K562 (cell line): Measurements from ENCODE around the gene CAVIN1. TPM values are rescaled to one million over a fixed set of nuclear protein-coding genes. Genes with fewer than 3 reads are reported as not detected.
"Not testable (repeated sequence)": the region's sequence is repeated elsewhere in the genome, so short reads cannot be mapped to it uniquely, and the experiment has no call there.

Experiments used
- ATAC-seq: fragments of 200-7000 bp; cut with Tn5 transposase; 3 replicates; pipeline ENCODE4 v1.9.1; 2020; ENCODE audit warnings: moderate library complexity
- BruUV-seq: library from RNA; stranded (reverse); fragments of 400-500 nt; replicated peaks from 2 replicates; lab custom pipeline; 2021; lab: Mats Ljungman, UMichigan
- CTCF ChIA-PET: fragments of 300-600 bp; formaldehyde crosslinking; extraction: SDS; loops from one replicate; lab custom pipeline; 2021; ENCODE audit warnings: low intra/inter-chr PET ratio; lab: Yijun Ruan, JAX
- POLR2A ChIA-PET: fragments of 300-600, 350-650 bp; sonication (Branson Sonifier 250); formaldehyde crosslinking; extraction: SDS; loops from one replicate; lab custom pipeline; 2021; ENCODE audit warnings: antibody characterized with exemption, inconsistent platforms; lab: Yijun Ruan, JAX
- DNase-seq, 4 experiments: peaks; one replicate each; pipeline versions ENCODE4 v3.0.0 to v3.0.0-alpha.2; 2011 to 2018; ENCODE audit warnings: low spot score in 3 of 4, mixed read lengths in 3 of 4; ENCODE audit errors: extremely low read depth in 1 of 4
- FAIRE-seq: peaks from 2 replicates; lab custom pipeline; 2011; peaks lifted over from hg19 to GRCh38; lab: Jason Lieb, UNC
- H2AFZ ChIP-seq: 2 replicates; pipeline ENCODE4 v1.6.0; 2011; ENCODE audit warnings: low read depth, low read length, control low read depth, inconsistent platforms
- H3K27ac ChIP-seq: fragments of 200-600 bp; 3 replicates; pipeline ENCODE4 v1.8.0; 2011; ENCODE audit warnings: low read depth, mild to moderate bottlenecking, control low read depth, inconsistent platforms, low read length, moderate library complexity, mixed read lengths; ENCODE audit errors: extremely low read depth
- H3K27me3 ChIP-seq, 2 experiments: fragments of 300-600 bp in 1 of 2; 2 replicates in 1 of 2; 3 replicates in 1 of 2; pipeline versions ENCODE4 v1.6.0 to v1.8.0; 2011; ENCODE audit warnings: inconsistent platforms in 2 of 2, low read length in 2 of 2, mild to moderate bottlenecking in 1 of 2, mixed read lengths in 1 of 2, moderate library complexity in 1 of 2; ENCODE audit not compliant: control insufficient read depth in 2 of 2, insufficient read depth in 2 of 2
- H3K36me3 ChIP-seq: fragments of 300-600 bp; 3 replicates; pipeline ENCODE4 v1.8.0; 2011; ENCODE audit warnings: mild to moderate bottlenecking, low read length, inconsistent platforms; ENCODE audit not compliant: control insufficient read depth, insufficient read depth
- H3K4me1 ChIP-seq, 2 experiments: fragments of 200-600 bp in 1 of 2; replicated peaks in 1 of 2; 2 replicates in 1 of 2; 3 replicates in 1 of 2; pipeline versions ENCODE4 v1.5.1 to v1.8.0; 2011; ENCODE audit warnings: inconsistent platforms in 2 of 2, low read length in 2 of 2, mild to moderate bottlenecking in 1 of 2, mixed read lengths in 1 of 2, moderate library complexity in 1 of 2; ENCODE audit not compliant: control insufficient read depth in 2 of 2, insufficient read depth in 2 of 2
- H3K4me2 ChIP-seq: 2 replicates; pipeline ENCODE4 v1.6.1; 2011; ENCODE audit warnings: low read length, control low read depth, inconsistent platforms, mixed read lengths; ENCODE audit not compliant: insufficient read depth
- H3K4me3 ChIP-seq: fragments of 200-600 bp; sonication (generic), shearing (Covaris generic); 2 replicates; pipeline ENCODE4 v1.5.1; 2016; ENCODE audit warnings: control low read depth, inconsistent platforms
- H3K79me2 ChIP-seq: fragments of 200-600 bp; 3 replicates; pipeline ENCODE4 v1.8.0; 2011; ENCODE audit warnings: low read length, inconsistent platforms; ENCODE audit not compliant: control insufficient read depth, insufficient read depth
- H3K9ac ChIP-seq, 2 experiments: 2 replicates each; pipeline versions ENCODE4 v1.6.0 to v1.6.1; 2011; ENCODE audit warnings: low read depth in 2 of 2, low read length in 2 of 2, control low read depth in 1 of 2, inconsistent platforms in 1 of 2, mild to moderate bottlenecking in 1 of 2, mixed read lengths in 1 of 2; ENCODE audit not compliant: insufficient read depth in 1 of 2
- H3K9me1 ChIP-seq: one replicate; pipeline ENCODE4 v1.6.0; 2011; ENCODE audit warnings: inconsistent platforms, mild to moderate bottlenecking, low read length, moderate library complexity; ENCODE audit not compliant: control insufficient read depth, insufficient read depth
- H3K9me3 ChIP-seq: replicated peaks from 2 replicates; pipeline ENCODE4 v1.5.1; 2011; ENCODE audit warnings: low read depth, low read length, inconsistent platforms; ENCODE audit not compliant: control insufficient read depth, insufficient read depth
- H4K20me1 ChIP-seq: replicated peaks from 2 replicates; pipeline ENCODE4 v1.6.1; 2011; ENCODE audit warnings: low read length, inconsistent platforms, mixed read lengths; ENCODE audit not compliant: control insufficient read depth, insufficient read depth
- ADNP ChIP-seq: fragments of 200-800 bp; sonication (Bioruptor generic); IDR thresholded peaks from 2 replicates; pipeline ENCODE4 v1.6.1; 2016; ENCODE audit warnings: missing genetic modification characterization, missing compliant biosample characterization
- ARID1B ChIP-seq: fragments of 450-650 bp; IDR thresholded peaks from 2 replicates; pipeline ENCODE4 v1.6.1; 2016; ENCODE audit warnings: antibody characterized with exemption, mild to moderate bottlenecking, inconsistent platforms
- ATF7 ChIP-seq: fragments of 450-650 bp; IDR thresholded peaks from 2 replicates; pipeline ENCODE4 v1.7.1; 2014; ENCODE audit warnings: mild to moderate bottlenecking, moderate library complexity
- BCOR ChIP-seq: fragments of 450-650 bp; IDR thresholded peaks from 2 replicates; pipeline ENCODE4 v1.6.1; 2016
- CBFA2T2 ChIP-seq: fragments of 450-650 bp; conservative IDR thresholded peaks from 2 replicates; pipeline ENCODE4 v1.6.1; 2017; ENCODE audit warnings: mild to moderate bottlenecking
- CBFA2T3 ChIP-seq: fragments of 450-650 bp; IDR thresholded peaks from 2 replicates; pipeline ENCODE4 v1.6.1; 2017
- DACH1 ChIP-seq: fragments of 450-650 bp; IDR thresholded peaks from 2 replicates; pipeline ENCODE4 v1.6.1; 2018; ENCODE audit not compliant: partially characterized antibody
- DPF2 ChIP-seq: fragments of 450-650 bp; IDR thresholded peaks from 2 replicates; pipeline ENCODE4 v1.6.1; 2016
- EGR1 ChIP-seq: fragments of 450-650 bp; conservative IDR thresholded peaks from 2 replicates; pipeline ENCODE4 v1.6.1; 2017; ENCODE audit warnings: mild to moderate bottlenecking
- FOXA3 ChIP-seq, 2 experiments: fragments of 450-650 bp in 1 of 2; sonication (generic) in 1 of 2; formaldehyde crosslinking; IDR thresholded peaks in 1 of 2; conservative IDR thresholded peaks in 1 of 2; 2 replicates each; pipeline versions ENCODE4 v1.4.0 to v1.8.0; 2020 to 2022; ENCODE audit warnings: mild to moderate bottlenecking in 2 of 2, missing genetic modification reagents in 1 of 2
- HDAC1 ChIP-seq, 2 experiments: fragments of 450-650 bp; IDR thresholded peaks; 2 replicates each; pipeline ENCODE4 v1.6.1; 2016 to 2017; ENCODE audit warnings: inconsistent platforms in 1 of 2, mild to moderate bottlenecking in 1 of 2, moderate library complexity in 1 of 2
- L3MBTL2 ChIP-seq: fragments of 450-650 bp; IDR thresholded peaks from 2 replicates; pipeline ENCODE4 v1.6.1; 2016; ENCODE audit warnings: mild to moderate bottlenecking, moderate library complexity
- MAX ChIP-seq: sonication (generic); formaldehyde crosslinking; IDR thresholded peaks from 2 replicates; pipeline ENCODE4 v1.9.0; 2022; ENCODE audit warnings: mild to moderate bottlenecking, missing genetic modification reagents
- NCOR1 ChIP-seq: fragments of 450-650 bp; IDR thresholded peaks from 2 replicates; pipeline ENCODE4 v1.6.1; 2016; ENCODE audit warnings: mild to moderate bottlenecking, moderate library complexity
- RBM25 ChIP-seq: fragments of 200-400 bp; formaldehyde crosslinking; IDR thresholded peaks from 2 replicates; pipeline ENCODE4 v1.6.1; 2018; ENCODE audit warnings: low read length, low read depth, moderate library complexity; ENCODE audit not compliant: severe bottlenecking
- SMARCA4 ChIP-seq: fragments of 450-650 bp; IDR thresholded peaks from 2 replicates; pipeline ENCODE4 v1.6.1; 2016
- SMARCA5 ChIP-seq: fragments of 450-650 bp; IDR thresholded peaks from 2 replicates; pipeline ENCODE4 v1.6.1; 2016
- SMARCE1 ChIP-seq: fragments of 450-650 bp; IDR thresholded peaks from 2 replicates; pipeline ENCODE4 v1.7.1; 2016; ENCODE audit warnings: mild to moderate bottlenecking
- SOX6 ChIP-seq: fragments of 450-650 bp; IDR thresholded peaks from 2 replicates; pipeline ENCODE4 v1.6.1; 2014; ENCODE audit warnings: mild to moderate bottlenecking
- TAL1 ChIP-seq: fragments of 450-650 bp; IDR thresholded peaks from 2 replicates; pipeline ENCODE4 v1.6.1; 2016; ENCODE audit warnings: mild to moderate bottlenecking
- TCF3 ChIP-seq: sonication (generic); formaldehyde crosslinking; IDR thresholded peaks from 2 replicates; pipeline ENCODE4 v1.4.0; 2020; ENCODE audit warnings: mild to moderate bottlenecking, missing genetic modification reagents
- VEZF1 ChIP-seq: fragments of 200-800 bp; sonication (Bioruptor generic); IDR thresholded peaks from 2 replicates; pipeline ENCODE4 v1.6.1; 2017; ENCODE audit warnings: missing genetic modification characterization, missing compliant biosample characterization
- ZNF146 ChIP-seq: IDR thresholded peaks from one replicate; pipeline ENCODE4 v1.6.1; 2018; ENCODE audit warnings: missing compliant biosample characterization; ENCODE audit not compliant: unreplicated experiment
- ZNF766 ChIP-seq: fragments of 200-800 bp; sonication (Bioruptor generic); conservative IDR thresholded peaks from 2 replicates; pipeline ENCODE4 v1.6.1; 2016; ENCODE audit warnings: missing genetic modification characterization, missing compliant biosample characterization
- WGBS: fragments of 100-300 bp; shearing (Covaris generic); methylation state at CpG from one replicate; pipeline ENCODE4 v1.1.6; 2016; ENCODE audit warnings: low coverage, mixed read lengths; ENCODE audit not compliant: insufficient coverage; ENCODE audit errors: missing lambda C conversion rate; 5-methylcytosine and 5-hydroxymethylcytosine counted together
- in situ Hi-C: fragments of 300-500 bp; cut with MboI; formaldehyde crosslinking; loops from 4 replicates; pipeline ENCODE4 v1.15.0; 2018; ENCODE audit warnings: inconsistent platforms, mixed read lengths
- intact Hi-C: fragments of 100-400 bp; cut with micrococcal nuclease; formaldehyde crosslinking; loops from 2 replicates; pipeline ENCODE4 v1.14.2; 2022
- polyA plus RNA-seq, 8 experiments: library from polyadenylated mRNA; depleted of rRNA in 4 of 8; stranded (reverse) in 5 of 8; unstranded in 3 of 8; fragments of >200 nt; fragmentation: Nextera tagmentation in 2 of 8; fragmentation: Illumina TruSeq in 1 of 8; extraction: Ambion mirVana in 2 of 8; extraction: Trizol in 1 of 8; gene quantifications; 2 replicates each; pipeline versions ENCODE4 v1.2.1 to v1.2.3, GENCODE V29; 2011 to 2014; ENCODE audit warnings: inconsistent platforms in 1 of 8, missing spikeins in 1 of 8
- total RNA-seq, 7 experiments: library from RNA; depleted of rRNA in 6 of 7; stranded (reverse); fragments of >200 nt in 6 of 7; fragmentation: Illumina TruSeq in 2 of 7; extraction: Trizol in 2 of 7; gene quantifications; 2 replicates each; pipeline versions ENCODE4 v1.2.1 to v1.2.3, GENCODE V29; 2011 to 2021; ENCODE audit warnings: low replicate concordance in 1 of 7

The CAVIN1 gene
- total and polyA plus RNA-seq, 9 of the 15 experiments (the other 6 are each of a cell fraction or from before 2014, with no cell fraction given) = 6.8 to 162 (median 74.5) TPM

GRCh38 chr17:42368797-42369561, 54.1 kb downstream of the CAVIN1 start:
- H3K4me2 ChIP-seq, H3K9ac ChIP-seq, H3K4me3 ChIP-seq, H3K9me1 ChIP-seq, H3K9me3 ChIP-seq, intact Hi-C loops, H3K27me3 ChIP-seq, BruUV-seq, H4K20me1 ChIP-seq, CTCF ChIA-PET, H2AFZ ChIP-seq, in situ Hi-C loops, H3K27ac ChIP-seq, ATAC-seq: not testable (repeated sequence)
- WGBS = 30% methylated on average over 12 of the region's 12 CpGs
- peak; percentile 68 for FAIRE-seq
- Histone ChIP-seq H3K36me3 (peaks cover 11% of the 10 kb centered on the region; the same call in 2 of the 3 replicates), H3K79me2 (peaks cover 64% of the 10 kb centered on the region), H3K4me1 (peaks cover 20 to 24% of the 10 kb centered on the region in 2 experiments; a peak in 3 of 5 replicates)
- DNase-seq = peak in 1 of 4 experiments; percentile 51
- POLR2A ChIA-PET = interaction anchor here (0.6 to 1.8 kb wide), 7 partner anchors 10 to 250 kb away, joined by 3 to 6 read pairs (median 3); no protein-coding TSS in a partner anchor
- TF ChIP-seq CBFA2T3 (peak; percentile 87), RBM25 (peak; percentile 52), MAX (peak; percentile 33; the same call in 1 of the 2 replicates), L3MBTL2 (peak; percentile 39; the same call in 1 of the 2 replicates), NCOR1 (peak; percentile 66; the same call in 1 of the 2 replicates), SOX6 (peak; percentile 57; the same call in 1 of the 2 replicates), FOXA3 (CRISPR knock-in tag; conservative IDR thresholded peaks at IDR 0.05 in 1 of 2, IDR thresholded peaks at IDR 0.05 in 1 of 2) (0 out of 4 replicates have a peak, but pooled peaks of 1 of the 2 experiments have one; percentile 30), ARID1B (peak; percentile 65), ATF7 (peak; percentile 35; the same call in 1 of the 2 replicates), TCF3 (CRISPR knock-in tag) (peak; percentile 30), CBFA2T2 (peak; percentile 71), DACH1 (peak; percentile 28), HDAC1 (IDR thresholded peaks at IDR 0.05) (0 out of 4 replicates have a peak, but pooled peaks of 1 of the 2 experiments have one; percentile 15), SMARCA4 (0 out of 2 replicates have a peak, but pooled peaks have one; percentile 20), VEZF1 (CRISPR knock-in tag) (0 out of 2 replicates have a peak, but pooled peaks have one; percentile 27), EGR1 (peak; percentile 40; the same call in 1 of the 2 replicates), SMARCA5 (peak; percentile 60; the same call in 1 of the 2 replicates), ZNF146 (CRISPR knock-in tag) (peak; percentile 93), ZNF766 (CRISPR knock-in tag) (0 out of 2 replicates have a peak, but pooled peaks have one; percentile 21), BCOR (peak; percentile 77; the same call in 1 of the 2 replicates), TAL1 (peak; percentile 60), ADNP (peak; percentile 77; the same call in 1 of the 2 replicates), SMARCE1 (0 out of 2 replicates have a peak, but pooled peaks have one; percentile 47), DPF2 (peak; percentile 45; the same call in 1 of the 2 replicates)
